Calu3 (cell line): ENCODE results near the gene CTNNBIP1. TPM values are rescaled to one million over a fixed set of nuclear protein-coding genes. Genes with fewer than 3 reads are reported as not detected.
A peak's percentile ranks its signal among the peaks of the same experiment; 100 is the strongest.

Experiments
- Bru-seq: library from RNA; stranded (reverse); fragments of 400-500 nt; gene quantifications from one replicate; lab custom pipeline; 2021; lab: Mats Ljungman, UMichigan
- BruChase-seq, 2 experiments: library from RNA; stranded (reverse); fragments of 400-500 nt; gene quantifications; one replicate each; lab custom pipeline; 2021; lab: Mats Ljungman, UMichigan
- BruUV-seq: library from RNA; stranded (reverse); fragments of 400-500 nt; replicated peaks from 2 replicates; lab custom pipeline; 2021; lab: Mats Ljungman, UMichigan
- CTCF ChIA-PET: fragments of 300-600 bp; sonication (Branson Sonifier 250); formaldehyde crosslinking; loops from one replicate; lab custom pipeline; 2022; ENCODE audit warnings: antibody characterized with exemption; lab: Charles Lee
- DNase-seq: peaks from one replicate; pipeline ENCODE4 v3.0.0; 2022
- H3K27ac Mint-ChIP-seq: one replicate; pipeline ENCODE4 v1.8.0; 2022; ENCODE audit warnings: mixed read lengths; ENCODE audit not compliant: unreplicated experiment
- H3K27me3 Mint-ChIP-seq: one replicate; pipeline ENCODE4 v1.8.0; 2022; ENCODE audit warnings: mixed read lengths; ENCODE audit not compliant: unreplicated experiment
- H3K36me3 Mint-ChIP-seq: one replicate; pipeline ENCODE4 v1.8.0; 2022; ENCODE audit warnings: mild to moderate bottlenecking, moderate library complexity, mixed read lengths; ENCODE audit not compliant: insufficient read depth, unreplicated experiment
- H3K4me1 Mint-ChIP-seq: one replicate; pipeline ENCODE4 v1.8.0; 2022; ENCODE audit warnings: mild to moderate bottlenecking, low read depth, mixed read lengths; ENCODE audit not compliant: unreplicated experiment
- H3K4me3 Mint-ChIP-seq: one replicate; pipeline ENCODE4 v1.8.0; 2022; ENCODE audit warnings: mild to moderate bottlenecking, low read depth, moderate library complexity, mixed read lengths; ENCODE audit not compliant: unreplicated experiment
- H3K9me3 Mint-ChIP-seq: one replicate; pipeline ENCODE4 v1.8.0; 2022; ENCODE audit warnings: low read depth, mixed read lengths; ENCODE audit not compliant: unreplicated experiment
- CTCF ChIP-seq: fragments of 200-600 bp; IDR thresholded peaks from one replicate; pipeline ENCODE4 v1.8.0; 2022; ENCODE audit warnings: antibody characterized with exemption; ENCODE audit not compliant: unreplicated experiment
- intact Hi-C: fragments of 100-400 bp; cut with micrococcal nuclease; formaldehyde crosslinking; loops from one replicate; pipeline ENCODE4 v1.10.0; 2022; ENCODE audit not compliant: unreplicated experiment
- long read RNA-seq: library from polyadenylated mRNA; stranded (forward); transcript quantifications from one replicate; pipeline ENCODE4 v2.0.0, GENCODE V29; 2022
- total RNA-seq: library from RNA; stranded (reverse); gene quantifications from 2 replicates; pipeline ENCODE4 v1.2.3, GENCODE V29; 2022

Gene CTNNBIP1
- total RNA-seq (11.8 and 18.1 TPM in 2 replicates), Bru-seq, nascent RNA (percentile 49 among the genes with signal in this experiment), BruChase-seq, experiment 1, labeled RNA remaining after a 6-hour chase (percentile 52 among the genes with signal in this experiment), BruChase-seq, experiment 2, labeled RNA remaining after a 2-hour chase (percentile 54 among the genes with signal in this experiment)
- long read RNA-seq, transcript CTNNBIP1-204 (5 exons, 1,206 nt) = major isoform, 21 of 30 reads
- long read RNA-seq, partial matches to known transcripts = 2 of 30 reads
- long read RNA-seq, other reads (novel, unspliced or antisense) = 4 of 30 reads

- no peaks in the 10 kb centered on the region for H3K27me3 Mint-ChIP-seq
- H3K9me3 Mint-ChIP-seq = no peaks in the 10 kb centered on the region
- H3K4me1 Mint-ChIP-seq = peaks cover 43% of the 10 kb centered on the region
- BruUV-seq = no TSS peak
- intact Hi-C loops = no loop called here
- H3K27ac Mint-ChIP-seq = peak within 1 kb of the TSS; percentile 88
- CTCF ChIA-PET = interaction anchor here (1.2 kb wide), 1 partner anchor 32 kb away, joined by 6 read pairs; no protein-coding TSS in a partner anchor
- DNase-seq = no peak
- H3K4me3 Mint-ChIP-seq = peak within 1 kb of the TSS; percentile 89
- H3K36me3 Mint-ChIP-seq = peaks cover 22% of the 10 kb centered on the region
- TF ChIP-seq CTCF = no peak
Measured at GRCh38 chr1:9910076-9910422, at the start of gene CTNNBIP1. CTNNBIP1 (minus strand) TSS chr1:9910269; CDS start chr1:9872064, 38,205 bp downstream.

GRCh38 chr1:9957726-9958125 is 47.7 kb upstream of the CTNNBIP1 start:
- intact Hi-C loops = no loop called here
- no peaks in the 10 kb centered on the region for H3K27me3 Mint-ChIP-seq
- BruUV-seq = no TSS peak
- TF ChIP-seq CTCF = no peak
- H3K27ac Mint-ChIP-seq = no peak overlapping the region
- no peaks in the 10 kb centered on the region for H3K9me3 Mint-ChIP-seq
- no peaks in the 10 kb centered on the region for H3K4me1 Mint-ChIP-seq
- no peaks in the 10 kb centered on the region for H3K36me3 Mint-ChIP-seq
- CTCF ChIA-PET = no interaction called here
- no peak overlapping the region for H3K4me3 Mint-ChIP-seq
- no peak for DNase-seq

GRCh38 chr1:9946315-9946714 is 36.2 kb upstream of the CTNNBIP1 start:
- CTCF ChIA-PET = no interaction called here
- intact Hi-C loops = no loop called here
- Mint-ChIP-seq H3K36me3 (peaks cover 21% of the 10 kb centered on the region), H3K27ac (no peak overlapping the region), H3K9me3 (no peaks in the 10 kb centered on the region), H3K27me3 (no peaks in the 10 kb centered on the region), H3K4me3 (no peak overlapping the region), H3K4me1 (peaks cover 8% of the 10 kb centered on the region)
- no peak for DNase-seq
- TF ChIP-seq CTCF = no peak
- no TSS peak for BruUV-seq

- H3K36me3 Mint-ChIP-seq = peaks cover 31% of the 10 kb centered on the region
- H3K4me1 Mint-ChIP-seq = no peaks in the 10 kb centered on the region
- no peaks in the 10 kb centered on the region for H3K9me3 Mint-ChIP-seq
- H3K27ac Mint-ChIP-seq = peak within 1 kb of the TSS; percentile 88
- no peak for TF ChIP-seq CTCF
- no peaks in the 10 kb centered on the region for H3K27me3 Mint-ChIP-seq
- BruUV-seq = no TSS peak
- CTCF ChIA-PET = interaction anchor here (0.6 to 1.4 kb wide), 3 partner anchors 50 to 267 kb away, joined by 3 to 6 read pairs (median 4); partner anchors contain the start of genes KIF1B and UBE4B
- DNase-seq = peak; percentile 90
- peak within 1 kb of the TSS; percentile 93 for H3K4me3 Mint-ChIP-seq
- intact Hi-C loops = loop anchor here (2.0 to 5.0 kb wide), 2 partner anchors 66 to 90 kb away; partner anchors contain the start of gene UBE4B
Measured at GRCh38 chr1:9942939-9943788, 33.1 kb upstream of the CTNNBIP1 start, which contains the start of the genes LZIC and NMNAT1. LZIC (minus strand) TSS chr1:9943391; CDS start chr1:9936619, 6,772 bp downstream. NMNAT1 (plus strand) TSS chr1:9943475; CDS start chr1:9972074, 28,599 bp downstream.
